Kidney epithelial cell (primary cell): Measurements from ENCODE around the gene PLEKHH3. TPM values are rescaled to one million over a fixed set of nuclear protein-coding genes. Genes with fewer than 3 reads are reported as not detected.

Experiments
- DNase-seq: peaks from one replicate; pipeline ENCODE4 v3.0.0-alpha.2; 2010; ENCODE audit warnings: low read depth
- H3K27me3 ChIP-seq: 2 replicates; pipeline ENCODE4 v1.6.0; 2011; ENCODE audit warnings: low read length; ENCODE audit not compliant: control insufficient read depth, insufficient read depth
- H3K36me3 ChIP-seq: 2 replicates; pipeline ENCODE4 v1.5.1; 2011; ENCODE audit warnings: low read length; ENCODE audit not compliant: control insufficient read depth, insufficient read depth
- H3K4me3 ChIP-seq: 2 replicates; pipeline ENCODE4 v1.5.1; 2011; ENCODE audit warnings: low read depth, mild to moderate bottlenecking, control low read depth, low read length
- CTCF ChIP-seq: IDR thresholded peaks from 2 replicates; pipeline ENCODE4 v1.5.1; 2011; ENCODE audit warnings: mild to moderate bottlenecking, moderate library complexity, low read length, control low read depth, inconsistent platforms; ENCODE audit not compliant: insufficient read depth, poor library complexity, severe bottlenecking
- total RNA-seq: library from RNA; depleted of rRNA; stranded (reverse); fragments of >200 nt; gene quantifications from 2 replicates; pipeline ENCODE4 v1.2.3, GENCODE V29; 2015

The PLEKHH3 gene
- total RNA-seq, 1 donor from 2014 or later: 11.2 TPM

GRCh38 chr17:42706732-42707131 is 29.9 kb upstream of the PLEKHH3 start:
- no peak for TF ChIP-seq CTCF

DNA sequence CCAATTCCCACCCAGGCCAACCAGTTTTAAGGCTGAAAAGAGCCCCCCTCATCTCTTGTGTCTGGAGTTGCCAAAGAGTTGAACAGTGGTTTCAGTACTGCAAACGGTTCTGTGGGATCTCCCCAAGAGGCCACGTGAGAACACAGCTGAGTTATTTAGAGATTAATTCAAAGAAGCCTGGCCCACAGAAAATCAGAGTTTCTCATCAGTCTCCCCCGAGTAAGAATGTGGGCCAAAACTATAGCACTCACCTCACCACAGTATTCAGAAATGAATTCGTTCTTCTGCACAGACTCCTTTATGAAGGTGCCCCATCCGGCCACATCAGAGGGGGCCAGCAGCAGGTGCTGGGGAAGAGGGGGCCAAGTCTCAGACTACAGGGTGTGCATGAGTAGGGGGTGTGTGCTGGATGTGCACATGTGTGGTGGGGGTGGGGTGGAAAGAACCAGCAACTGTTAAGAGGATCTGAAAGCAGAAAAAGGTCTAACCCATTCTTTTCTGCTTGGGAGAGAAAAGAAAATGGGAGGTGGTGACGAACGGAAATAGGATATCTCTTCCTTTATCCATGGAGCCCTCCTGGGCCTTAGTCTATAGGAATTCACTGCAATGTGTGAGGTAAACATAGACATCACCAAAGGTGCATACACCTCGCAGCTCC is 28.2 kb upstream of the PLEKHH3 start:
- no peak overlapping the region for H3K4me3 ChIP-seq
- TF ChIP-seq CTCF: no peak
- peaks cover 6% of the 10 kb centered on the region for H3K36me3 ChIP-seq
- no peaks in the 10 kb centered on the region for H3K27me3 ChIP-seq
- DNase-seq: no peak

More at GRCh38 chr17:42706732-42707131, 29.9 kb upstream of the PLEKHH3 start:
- Histone ChIP-seq H3K36me3 (peaks cover 6% of the 10 kb centered on the region), H3K4me3 (no peak overlapping the region), H3K27me3 (no peaks in the 10 kb centered on the region)
- DNase-seq: no peak

- H3K4me3 ChIP-seq: no peak overlapping the region
- no peak for TF ChIP-seq CTCF
- H3K27me3 ChIP-seq: no peaks in the 10 kb centered on the region
- H3K36me3 ChIP-seq: peaks cover 6% of the 10 kb centered on the region
- DNase-seq: no peak
These were observed 27.7 kb upstream of the PLEKHH3 start for GRCh38 chr17:42704490-42704836.

DNA sequence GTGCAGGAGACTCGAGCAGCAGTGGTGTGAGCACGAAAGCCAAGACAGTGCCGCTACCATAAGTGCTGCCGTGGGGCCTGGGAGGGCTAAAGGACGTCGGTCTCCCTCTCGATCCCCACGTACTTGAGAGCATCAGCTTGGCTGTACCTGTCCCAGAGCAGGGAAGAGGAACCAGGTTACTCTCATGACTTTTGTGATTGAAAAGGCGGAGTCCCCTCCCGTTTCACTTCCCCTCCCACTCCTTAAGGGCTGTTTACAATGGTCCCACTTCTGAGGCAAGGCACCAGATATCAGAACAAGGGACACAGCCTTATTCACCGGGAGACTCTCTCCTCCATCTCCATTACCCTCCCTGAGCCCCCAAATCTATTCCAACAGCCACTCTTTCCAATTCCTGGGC is 25.7 kb upstream of the PLEKHH3 start:
- no peak for DNase-seq
- peaks cover 4% of the 10 kb centered on the region for H3K36me3 ChIP-seq

GRCh38 chr17:42700586-42701289 is 23.9 kb upstream of the PLEKHH3 start:
- TF ChIP-seq CTCF: no peak
- peaks cover 3% of the 10 kb centered on the region for H3K36me3 ChIP-seq

More for the DNA sequence above, 25.7 kb upstream of the PLEKHH3 start:
- TF ChIP-seq CTCF: no peak
- no peak overlapping the region for H3K4me3 ChIP-seq
- H3K27me3 ChIP-seq: no peaks in the 10 kb centered on the region

DNA sequence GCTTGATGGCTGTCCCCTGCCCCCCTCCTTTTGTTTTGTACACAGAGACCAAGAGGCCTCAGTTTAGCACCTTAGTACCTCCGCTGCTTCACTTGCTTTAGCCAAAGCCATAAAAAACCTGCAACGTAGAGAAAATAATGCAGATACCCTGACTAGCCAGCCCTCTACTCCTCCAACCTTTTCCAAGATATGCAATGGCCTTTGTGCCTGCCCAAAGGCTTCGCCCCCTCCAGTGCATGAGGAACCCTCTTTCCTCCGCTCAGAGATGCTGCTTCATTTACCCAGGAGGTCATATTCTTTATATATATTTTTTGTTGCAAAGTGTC is 22.6 kb upstream of the PLEKHH3 start:
- no peak for DNase-seq
- TF ChIP-seq CTCF: no peak
- Histone ChIP-seq H3K4me3 (no peak overlapping the region), H3K27me3 (no peaks in the 10 kb centered on the region), H3K36me3 (peaks cover 3% of the 10 kb centered on the region)

More at GRCh38 chr17:42700586-42701289, 23.9 kb upstream of the PLEKHH3 start:
- no peak overlapping the region for H3K4me3 ChIP-seq
- H3K27me3 ChIP-seq: no peaks in the 10 kb centered on the region
- no peak for DNase-seq
